HepG2 (cell line): Measurements from ENCODE around the gene NYNRIN. TPM values are rescaled to one million over a fixed set of nuclear protein-coding genes. Genes with fewer than 3 reads are reported as not detected.

ENCODE experiments used
- ATAC-seq: fragments of 200-7000 bp; cut with Tn5 transposase; 3 replicates; pipeline ENCODE4 v1.9.1; 2020; ENCODE audit warnings: mild to moderate bottlenecking, moderate library complexity
- BruUV-seq: library from RNA; stranded (reverse); fragments of 400-500 nt; replicated peaks from 2 replicates; lab custom pipeline; 2021; lab: Mats Ljungman, UMichigan
- CTCF ChIA-PET: fragments of 300-600 bp; formaldehyde crosslinking; extraction: SDS; loops from one replicate; lab custom pipeline; 2021; ENCODE audit warnings: low total read pairs, inconsistent platforms, low intra/inter-chr PET ratio; lab: Yijun Ruan, JAX
- POLR2A ChIA-PET: fragments of 350-600 bp; sonication (Branson Sonifier 250); formaldehyde crosslinking; loops from one replicate; lab custom pipeline; 2020; ENCODE audit warnings: antibody characterized with exemption, inconsistent platforms; lab: Yijun Ruan, JAX
- DNase-seq: peaks from one replicate; pipeline ENCODE4 v3.0.0-alpha.2; 2015; ENCODE audit warnings: low spot score
- FAIRE-seq: peaks from 3 replicates; lab custom pipeline; 2011; peaks lifted over from hg19 to GRCh38; lab: Jason Lieb, UNC
- H2AFZ ChIP-seq: one replicate; pipeline ENCODE4 v1.6.1; 2011; ENCODE audit warnings: low read length, inconsistent platforms
- H3K27ac ChIP-seq: fragments of 300-600 bp; 3 replicates; pipeline ENCODE4 v1.8.0; 2011; ENCODE audit warnings: mixed run types, mild to moderate bottlenecking, mixed read lengths, low read length, inconsistent platforms; ENCODE audit not compliant: insufficient read depth; ENCODE audit errors: extremely low read length
- H3K27me3 ChIP-seq, 2 experiments: fragments of 200-600 bp in 1 of 2; 2 replicates in 1 of 2; 3 replicates in 1 of 2; pipeline versions ENCODE4 v1.6.0 to v1.8.0; 2011; ENCODE audit warnings: low read length in 2 of 2, mild to moderate bottlenecking in 2 of 2, moderate library complexity in 2 of 2, inconsistent platforms in 1 of 2; ENCODE audit not compliant: insufficient read depth in 2 of 2, control insufficient read depth in 1 of 2
- H3K36me3 ChIP-seq, 2 experiments: fragments of 200-600 bp in 1 of 2; replicated peaks in 1 of 2; 2 replicates in 1 of 2; 3 replicates in 1 of 2; pipeline versions ENCODE4 v1.5.1 to v1.8.0; 2011; ENCODE audit warnings: low read length in 2 of 2, inconsistent platforms in 1 of 2; ENCODE audit not compliant: insufficient read depth in 2 of 2, control insufficient read depth in 1 of 2
- H3K4me1 ChIP-seq: 2 replicates; pipeline ENCODE4 v1.5.1; 2012; ENCODE audit warnings: low read length, inconsistent platforms; ENCODE audit not compliant: insufficient read depth
- H3K4me2 ChIP-seq: 2 replicates; pipeline ENCODE4 v1.6.0; 2011; ENCODE audit warnings: low read depth, low read length, inconsistent platforms
- H3K4me3 ChIP-seq, 3 experiments: fragments of 200-600 bp in 1 of 3; sonication (generic), shearing (Covaris generic) in 1 of 3; replicated peaks in 1 of 3; 2 replicates each; pipeline ENCODE4 v1.5.1; 2011 to 2016; ENCODE audit warnings: low read length in 3 of 3, inconsistent platforms in 2 of 3, low read depth in 2 of 3, mild to moderate bottlenecking in 2 of 3, control low read depth in 1 of 3, mixed read lengths in 1 of 3; ENCODE audit not compliant: insufficient read depth in 1 of 3
- H3K79me2 ChIP-seq: one replicate; pipeline ENCODE4 v1.6.1; 2011; ENCODE audit warnings: low read length, inconsistent platforms; ENCODE audit not compliant: insufficient read depth
- H3K9ac ChIP-seq: 2 replicates; pipeline ENCODE4 v1.6.0; 2011; ENCODE audit warnings: mild to moderate bottlenecking, low read depth, low read length, inconsistent platforms; ENCODE audit not compliant: insufficient read depth
- H3K9me3 ChIP-seq: 2 replicates; pipeline ENCODE4 v1.5.1; 2012; ENCODE audit warnings: mild to moderate bottlenecking, low read length
- H4K20me1 ChIP-seq: 2 replicates; pipeline ENCODE4 v1.6.0; 2011; ENCODE audit warnings: inconsistent platforms, mild to moderate bottlenecking, low read length, moderate library complexity; ENCODE audit not compliant: insufficient read depth
- HMG20A ChIP-seq: IDR thresholded peaks from 2 replicates; pipeline ENCODE4 v1.6.1; 2016; ENCODE audit warnings: borderline replicate concordance
- IKZF4 ChIP-seq: sonication (generic); formaldehyde crosslinking; IDR thresholded peaks from 2 replicates; pipeline ENCODE4 v1.5.1; 2020; ENCODE audit warnings: borderline replicate concordance, mild to moderate bottlenecking, low read depth, missing genetic modification reagents; ENCODE audit errors: not compliant biosample characterization
- JDP2 ChIP-seq: sonication (generic); formaldehyde crosslinking; IDR thresholded peaks from 2 replicates; pipeline ENCODE4 v1.8.1; 2022; ENCODE audit warnings: missing genetic modification reagents, borderline replicate concordance
- LCORL ChIP-seq, 2 experiments: fragments of 450-650 bp in 1 of 2; sonication (generic) in 1 of 2; formaldehyde crosslinking in 1 of 2; IDR thresholded peaks; 2 replicates each; pipeline versions ENCODE4 v1.5.0 to v1.6.1; 2017 to 2020; ENCODE audit warnings: antibody characterized with exemption in 1 of 2, missing genetic modification reagents in 1 of 2
- PPARG ChIP-seq: conservative IDR thresholded peaks from 2 replicates; pipeline ENCODE4 v1.6.1; 2016; ENCODE audit warnings: missing biosample characterization, missing genetic modification reagents
- SP2 ChIP-seq: sonication (generic); formaldehyde crosslinking; IDR thresholded peaks from 2 replicates; pipeline ENCODE4 v1.5.1; 2020; ENCODE audit warnings: mild to moderate bottlenecking, missing genetic modification reagents
- ZNF724P ChIP-seq: sonication (generic); formaldehyde crosslinking; IDR thresholded peaks from 2 replicates; pipeline ENCODE4 v1.8.0; 2022; ENCODE audit warnings: missing genetic modification reagents, borderline replicate concordance
- WGBS: methylation state at CpG from one replicate; pipeline ENCODE4 v1.1.6; 2017; ENCODE audit warnings: low lambda C conversion rate; 5-methylcytosine and 5-hydroxymethylcytosine counted together
- in situ Hi-C: cut with HindIII; loops from 2 replicates; pipeline ENCODE4 v1.10.0; 2017; ENCODE audit warnings: low pct_unique_long_range_greater_than_20kb; ENCODE audit not compliant: extremely low pct_ligation_motif_present
- intact Hi-C: fragments of 100-400 bp; cut with micrococcal nuclease; formaldehyde crosslinking; loops from one replicate; pipeline ENCODE4 v1.10.0; 2022; ENCODE audit not compliant: unreplicated experiment
- polyA plus RNA-seq, 8 experiments: library from polyadenylated mRNA; depleted of rRNA in 3 of 8; stranded (reverse) in 7 of 8; unstranded in 1 of 8; fragments of >200 nt; fragmentation: Illumina TruSeq in 4 of 8; extraction: Trizol in 4 of 8; gene quantifications; 2 replicates each; pipeline versions ENCODE4 v1.2.1 to v1.2.3, GENCODE V29; 2011 to 2016; ENCODE audit warnings: low read depth in 4 of 8, missing spikeins in 1 of 8, mixed read lengths in 1 of 8; ENCODE audit not compliant: insufficient read depth in 1 of 8
- total RNA-seq, 5 experiments: library from RNA; depleted of rRNA; stranded (reverse); fragments of >200 nt; fragmentation: Illumina TruSeq; extraction: Trizol; gene quantifications; 2 replicates each; pipeline ENCODE4 v1.2.3, GENCODE V29; 2016; ENCODE audit warnings: low read depth in 1 of 5
- TF ChIP-seq, protein P1 (sequence below): sonication (generic); formaldehyde crosslinking; conservative IDR thresholded peaks from 2 replicates; pipeline ENCODE4 v1.8.0; 2022; ENCODE audit warnings: mild to moderate bottlenecking, moderate library complexity, missing genetic modification reagents
- TF ChIP-seq, protein P2 (sequence below): conservative IDR thresholded peaks from 2 replicates; pipeline ENCODE4 v1.6.1; 2018; ENCODE audit warnings: missing genetic modification reagents
- TF ChIP-seq, protein P3 (sequence below): sonication (generic); formaldehyde crosslinking; IDR thresholded peaks from 2 replicates; pipeline ENCODE4 v1.4.0; 2020; ENCODE audit warnings: mild to moderate bottlenecking, missing genetic modification reagents
- TF ChIP-seq, protein P4 (sequence below): sonication (generic); formaldehyde crosslinking; IDR thresholded peaks from 2 replicates; pipeline ENCODE4 v1.4.0; 2020; ENCODE audit warnings: mild to moderate bottlenecking, low read depth, missing genetic modification reagents

The NYNRIN gene
- total and polyA plus RNA-seq, 2 of the 13 experiments (the other 11 are each of a cell fraction or from before 2014, with no cell fraction given), result 0.63 to 1.1 TPM

DNA sequence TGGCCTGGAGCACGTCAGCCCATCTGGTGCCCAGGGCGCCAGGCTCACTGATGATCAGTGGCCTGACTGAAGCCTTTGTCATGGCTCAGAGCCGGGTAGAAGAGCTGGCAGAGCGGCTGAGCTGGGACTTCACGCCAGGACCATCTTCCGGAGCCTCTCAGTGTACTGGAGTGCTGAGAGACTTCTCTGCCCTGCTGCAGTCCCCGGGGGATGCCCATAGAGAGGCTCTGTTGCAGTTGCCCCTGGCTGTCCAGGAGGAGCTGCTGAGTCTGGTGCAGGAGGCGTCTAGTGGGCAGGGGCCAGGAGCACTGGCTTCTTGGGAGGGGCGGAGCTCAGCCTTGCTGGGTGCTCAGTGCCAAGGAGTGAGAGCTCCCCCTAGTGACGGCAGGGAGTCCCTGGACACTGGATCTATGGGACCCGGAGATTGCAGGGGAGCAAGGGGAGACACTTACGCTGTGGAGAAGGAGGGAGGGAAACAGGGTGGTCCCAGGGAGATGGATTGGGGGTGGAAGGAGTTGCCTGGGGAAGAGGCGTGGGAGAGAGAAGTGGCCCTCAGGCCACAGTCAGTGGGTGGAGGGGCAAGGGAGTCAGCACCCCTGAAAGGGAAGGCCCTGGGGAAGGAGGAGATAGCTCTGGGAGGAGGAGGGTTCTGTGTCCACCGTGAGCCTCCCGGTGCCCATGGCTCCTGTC, 32.9 kb downstream of the NYNRIN start:
- Histone ChIP-seq H3K4me2 (peak overlapping the region; percentile 86), H2AFZ (no peak overlapping the region), H3K4me1 (peaks cover 52% of the 10 kb centered on the region), H3K79me2 (peaks cover 6% of the 10 kb centered on the region), H4K20me1 (peaks cover 16% of the 10 kb centered on the region), H3K27me3 (no peaks in the 10 kb centered on the region; a peak in 1 of 5 replicates), H3K9ac (no peak overlapping the region), H3K27ac (no peak overlapping the region), H3K9me3 (no peaks in the 10 kb centered on the region), H3K4me3 (peak overlapping the region in 2 of 3 experiments; percentile 80 to 82; a peak in 4 of 6 replicates), H3K36me3 (peaks cover 23 to 29% of the 10 kb centered on the region in 2 experiments)
- peak; percentile 66 for ATAC-seq
- ChIA-PET CTCF (interaction anchor here (1.1 to 11.8 kb wide), 6 partner anchors 9 to 189 kb away, joined by 3 to 295 read pairs (median 6); partner anchors contain the start of genes ADCY4, CIDEB, NFATC4 and TINF2), POLR2A (interaction anchor here (0.7 to 9.1 kb wide), 36 partner anchors 10 to 1592 kb away, joined by 3 to 242 read pairs (median 5); partner anchors contain the start of genes ACIN1, C14orf119, CHMP4A and CIDEB)
- intact Hi-C loops, result loop anchor here (1.0 to 10.0 kb wide), 7 partner anchors 19 to 847 kb away; partner anchors contain the start of genes NYNRIN and TINF2
- DNase-seq, result peak; percentile 97
- 42% methylated on average over 14 of the region's 15 CpGs for WGBS
- FAIRE-seq, result peak; percentile 81
- in situ Hi-C loops, result loop anchor here (5.0 to 10.0 kb wide), 3 partner anchors 64 to 187 kb away; partner anchors contain the start of genes NFATC4 and TINF2
- BruUV-seq, result no TSS peak
- TF ChIP-seq PPARG (peak; percentile 55; the same call in 1 of the 2 replicates), IKZF4 (CRISPR knock-in tag) (peak; percentile 33), LCORL (IDR thresholded peaks at IDR 0.05) (no peak), LCORL (CRISPR knock-in tag; IDR thresholded peaks at IDR 0.05) (peak; percentile 98), JDP2 (CRISPR knock-in tag) (no peak), SP2 (no peak), HMG20A (CRISPR knock-in tag) (no peak), ZNF724P (CRISPR knock-in tag) (no peak; the same call in none of the 2 replicates)
- TF ChIP-seq, protein P1, sequence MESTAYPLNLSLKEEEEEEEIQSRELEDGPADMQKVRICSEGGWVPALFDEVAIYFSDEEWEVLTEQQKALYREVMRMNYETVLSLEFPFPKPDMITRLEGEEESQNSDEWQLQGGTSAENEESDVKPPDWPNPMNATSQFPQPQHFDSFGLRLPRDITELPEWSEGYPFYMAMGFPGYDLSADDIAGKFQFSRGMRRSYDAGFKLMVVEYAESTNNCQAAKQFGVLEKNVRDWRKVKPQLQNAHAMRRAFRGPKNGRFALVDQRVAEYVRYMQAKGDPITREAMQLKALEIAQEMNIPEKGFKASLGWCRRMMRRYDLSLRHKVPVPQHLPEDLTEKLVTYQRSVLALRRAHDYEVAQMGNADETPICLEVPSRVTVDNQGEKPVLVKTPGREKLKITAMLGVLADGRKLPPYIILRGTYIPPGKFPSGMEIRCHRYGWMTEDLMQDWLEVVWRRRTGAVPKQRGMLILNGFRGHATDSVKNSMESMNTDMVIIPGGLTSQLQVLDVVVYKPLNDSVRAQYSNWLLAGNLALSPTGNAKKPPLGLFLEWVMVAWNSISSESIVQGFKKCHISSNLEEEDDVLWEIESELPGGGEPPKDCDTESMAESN (CRISPR knock-in tag), result peak; percentile 99
- TF ChIP-seq, protein P2, sequence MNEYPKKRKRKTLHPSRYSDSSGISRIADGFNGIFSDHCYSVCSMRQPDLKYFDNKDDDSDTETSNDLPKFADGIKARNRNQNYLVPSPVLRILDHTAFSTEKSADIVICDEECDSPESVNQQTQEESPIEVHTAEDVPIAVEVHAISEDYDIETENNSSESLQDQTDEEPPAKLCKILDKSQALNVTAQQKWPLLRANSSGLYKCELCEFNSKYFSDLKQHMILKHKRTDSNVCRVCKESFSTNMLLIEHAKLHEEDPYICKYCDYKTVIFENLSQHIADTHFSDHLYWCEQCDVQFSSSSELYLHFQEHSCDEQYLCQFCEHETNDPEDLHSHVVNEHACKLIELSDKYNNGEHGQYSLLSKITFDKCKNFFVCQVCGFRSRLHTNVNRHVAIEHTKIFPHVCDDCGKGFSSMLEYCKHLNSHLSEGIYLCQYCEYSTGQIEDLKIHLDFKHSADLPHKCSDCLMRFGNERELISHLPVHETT, result 0 out of 2 replicates have a peak, but pooled peaks have one; percentile 41
- TF ChIP-seq, protein P3, sequence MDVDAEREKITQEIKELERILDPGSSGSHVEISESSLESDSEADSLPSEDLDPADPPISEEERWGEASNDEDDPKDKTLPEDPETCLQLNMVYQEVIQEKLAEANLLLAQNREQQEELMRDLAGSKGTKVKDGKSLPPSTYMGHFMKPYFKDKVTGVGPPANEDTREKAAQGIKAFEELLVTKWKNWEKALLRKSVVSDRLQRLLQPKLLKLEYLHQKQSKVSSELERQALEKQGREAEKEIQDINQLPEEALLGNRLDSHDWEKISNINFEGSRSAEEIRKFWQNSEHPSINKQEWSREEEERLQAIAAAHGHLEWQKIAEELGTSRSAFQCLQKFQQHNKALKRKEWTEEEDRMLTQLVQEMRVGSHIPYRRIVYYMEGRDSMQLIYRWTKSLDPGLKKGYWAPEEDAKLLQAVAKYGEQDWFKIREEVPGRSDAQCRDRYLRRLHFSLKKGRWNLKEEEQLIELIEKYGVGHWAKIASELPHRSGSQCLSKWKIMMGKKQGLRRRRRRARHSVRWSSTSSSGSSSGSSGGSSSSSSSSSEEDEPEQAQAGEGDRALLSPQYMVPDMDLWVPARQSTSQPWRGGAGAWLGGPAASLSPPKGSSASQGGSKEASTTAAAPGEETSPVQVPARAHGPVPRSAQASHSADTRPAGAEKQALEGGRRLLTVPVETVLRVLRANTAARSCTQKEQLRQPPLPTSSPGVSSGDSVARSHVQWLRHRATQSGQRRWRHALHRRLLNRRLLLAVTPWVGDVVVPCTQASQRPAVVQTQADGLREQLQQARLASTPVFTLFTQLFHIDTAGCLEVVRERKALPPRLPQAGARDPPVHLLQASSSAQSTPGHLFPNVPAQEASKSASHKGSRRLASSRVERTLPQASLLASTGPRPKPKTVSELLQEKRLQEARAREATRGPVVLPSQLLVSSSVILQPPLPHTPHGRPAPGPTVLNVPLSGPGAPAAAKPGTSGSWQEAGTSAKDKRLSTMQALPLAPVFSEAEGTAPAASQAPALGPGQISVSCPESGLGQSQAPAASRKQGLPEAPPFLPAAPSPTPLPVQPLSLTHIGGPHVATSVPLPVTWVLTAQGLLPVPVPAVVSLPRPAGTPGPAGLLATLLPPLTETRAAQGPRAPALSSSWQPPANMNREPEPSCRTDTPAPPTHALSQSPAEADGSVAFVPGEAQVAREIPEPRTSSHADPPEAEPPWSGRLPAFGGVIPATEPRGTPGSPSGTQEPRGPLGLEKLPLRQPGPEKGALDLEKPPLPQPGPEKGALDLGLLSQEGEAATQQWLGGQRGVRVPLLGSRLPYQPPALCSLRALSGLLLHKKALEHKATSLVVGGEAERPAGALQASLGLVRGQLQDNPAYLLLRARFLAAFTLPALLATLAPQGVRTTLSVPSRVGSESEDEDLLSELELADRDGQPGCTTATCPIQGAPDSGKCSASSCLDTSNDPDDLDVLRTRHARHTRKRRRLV (CRISPR knock-in tag), result no peak
- TF ChIP-seq, protein P4, sequence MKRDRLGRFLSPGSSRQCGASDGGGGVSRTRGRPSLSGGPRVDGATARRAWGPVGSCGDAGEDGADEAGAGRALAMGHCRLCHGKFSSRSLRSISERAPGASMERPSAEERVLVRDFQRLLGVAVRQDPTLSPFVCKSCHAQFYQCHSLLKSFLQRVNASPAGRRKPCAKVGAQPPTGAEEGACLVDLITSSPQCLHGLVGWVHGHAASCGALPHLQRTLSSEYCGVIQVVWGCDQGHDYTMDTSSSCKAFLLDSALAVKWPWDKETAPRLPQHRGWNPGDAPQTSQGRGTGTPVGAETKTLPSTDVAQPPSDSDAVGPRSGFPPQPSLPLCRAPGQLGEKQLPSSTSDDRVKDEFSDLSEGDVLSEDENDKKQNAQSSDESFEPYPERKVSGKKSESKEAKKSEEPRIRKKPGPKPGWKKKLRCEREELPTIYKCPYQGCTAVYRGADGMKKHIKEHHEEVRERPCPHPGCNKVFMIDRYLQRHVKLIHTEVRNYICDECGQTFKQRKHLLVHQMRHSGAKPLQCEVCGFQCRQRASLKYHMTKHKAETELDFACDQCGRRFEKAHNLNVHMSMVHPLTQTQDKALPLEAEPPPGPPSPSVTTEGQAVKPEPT (CRISPR knock-in tag), result no peak
